DMS79 (cell line): ENCODE data around the gene PDCD1LG2.
"Not testable (repeated sequence)": the region's sequence is repeated elsewhere in the genome, so short reads cannot be mapped to it uniquely, and the experiment has no call there.

Experiments used
- DNase-seq: peaks from one replicate; lab custom pipeline; 2025; lab: John Stamatoyannopoulos, UW

PDCD1LG2 gene

GRCh38 chr9:5493679-5494511 lies 16.4 kb upstream of the PDCD1LG2 start:
- no peak for DNase-seq

GRCh38 chr9:5494765-5495164 lies 15.6 kb upstream of the PDCD1LG2 start:
- not testable (repeated sequence) for DNase-seq

GRCh38 chr9:5499157-5499556 lies 11.2 kb upstream of the PDCD1LG2 start:
- DNase-seq: no peak

- DNase-seq: peak; percentile 22
Measured at GRCh38 chr9:5499889-5500398, 10.4 kb upstream of the PDCD1LG2 start.

- peak; percentile 52 for DNase-seq
Measured at GRCh38 chr9:5500441-5501235, 9.7 kb upstream of the PDCD1LG2 start.

GRCh38 chr9:5502553-5502952 lies 7.8 kb upstream of the PDCD1LG2 start:
- DNase-seq: no peak

GRCh38 chr9:5509573-5509972 lies 758 bp upstream of the PDCD1LG2 start:
- no peak for DNase-seq

- DNase-seq: no peak
Measured at GRCh38 chr9:5510989-5511388, 658 bp downstream of the PDCD1LG2 start.

- DNase-seq: no peak
Measured at GRCh38 chr9:5511476-5511875, 1.1 kb downstream of the PDCD1LG2 start.

GRCh38 chr9:5511935-5512580 lies 1.7 kb downstream of the PDCD1LG2 start:
- no peak for DNase-seq

- DNase-seq: no peak
Measured at GRCh38 chr9:5512658-5513452, 2.5 kb downstream of the PDCD1LG2 start.

GRCh38 chr9:5513966-5514616 lies 3.8 kb downstream of the PDCD1LG2 start:
- no peak for DNase-seq

GRCh38 chr9:5514617-5515260 lies 4.4 kb downstream of the PDCD1LG2 start:
- DNase-seq: no peak

- DNase-seq: no peak
Measured at GRCh38 chr9:5515261-5515650, 4.9 kb downstream of the PDCD1LG2 start.

GRCh38 chr9:5516453-5517220 lies 6.3 kb downstream of the PDCD1LG2 start:
- no peak for DNase-seq

GRCh38 chr9:5518171-5518936 lies 8.0 kb downstream of the PDCD1LG2 start:
- DNase-seq: no peak

- DNase-seq: no peak
Measured at GRCh38 chr9:5518937-5519319, 8.6 kb downstream of the PDCD1LG2 start.

- DNase-seq: no peak
Measured at GRCh38 chr9:5524090-5524489, 13.8 kb downstream of the PDCD1LG2 start.

GRCh38 chr9:5529683-5530221 lies 19.4 kb downstream of the PDCD1LG2 start:
- no peak for DNase-seq
